Nephron (organoid): ENCODE data around the gene LAMA2.

ENCODE experiments used
- H3K27ac Mint-ChIP-seq, 3 experiments: 2 replicates each; pipeline ENCODE4 v1.8.0; 2020; ENCODE audit warnings: mixed read lengths in 3 of 3, mild to moderate bottlenecking in 2 of 3, moderate library complexity in 1 of 3
- H3K27me3 Mint-ChIP-seq: 2 replicates; pipeline ENCODE4 v1.8.0; 2021; ENCODE audit warnings: low read depth, mild to moderate bottlenecking, moderate library complexity, mixed read lengths
- H3K36me3 Mint-ChIP-seq: 2 replicates; pipeline ENCODE4 v1.8.0; 2020; ENCODE audit warnings: low read depth, mixed read lengths
- H3K4me1 Mint-ChIP-seq: 2 replicates; pipeline ENCODE4 v1.8.0; 2020; ENCODE audit warnings: mixed read lengths
- H3K4me3 Mint-ChIP-seq, 3 experiments: 2 replicates each; pipeline ENCODE4 v1.8.0; 2020; ENCODE audit warnings: mild to moderate bottlenecking in 3 of 3, mixed read lengths in 3 of 3, moderate library complexity in 2 of 3
- H3K9me3 Mint-ChIP-seq: 2 replicates; pipeline ENCODE4 v1.8.0; 2020; ENCODE audit warnings: mixed read lengths
- TF ChIP-seq, protein P1 (sequence below), 3 experiments: fragments of 200-600 bp; sonication (generic); IDR thresholded peaks; one replicate each; pipeline ENCODE4 v1.5.0; 2021; ENCODE audit warnings: antibody characterized with exemption in 3 of 3; ENCODE audit not compliant: unreplicated experiment in 3 of 3

Gene LAMA2

DNA sequence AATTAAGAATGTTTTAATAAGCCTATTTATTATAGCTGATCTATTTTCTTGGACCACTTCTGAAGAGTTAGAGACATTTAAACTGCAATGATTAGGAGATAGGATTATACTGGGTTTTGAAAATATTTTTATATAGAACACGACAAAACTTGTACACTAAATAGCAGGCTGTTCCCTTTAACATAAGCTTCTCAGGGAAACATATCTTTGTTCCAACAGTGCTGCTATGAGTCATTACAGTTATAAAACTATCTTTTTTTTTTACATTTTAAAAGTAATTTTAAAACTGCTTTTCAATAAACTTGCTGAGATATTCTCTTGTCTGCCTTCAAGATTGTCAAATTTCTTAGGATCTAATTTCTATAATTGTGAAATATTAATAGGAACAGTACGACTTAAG, 438.0 kb downstream of the LAMA2 start:
- TF ChIP-seq, protein P1, sequence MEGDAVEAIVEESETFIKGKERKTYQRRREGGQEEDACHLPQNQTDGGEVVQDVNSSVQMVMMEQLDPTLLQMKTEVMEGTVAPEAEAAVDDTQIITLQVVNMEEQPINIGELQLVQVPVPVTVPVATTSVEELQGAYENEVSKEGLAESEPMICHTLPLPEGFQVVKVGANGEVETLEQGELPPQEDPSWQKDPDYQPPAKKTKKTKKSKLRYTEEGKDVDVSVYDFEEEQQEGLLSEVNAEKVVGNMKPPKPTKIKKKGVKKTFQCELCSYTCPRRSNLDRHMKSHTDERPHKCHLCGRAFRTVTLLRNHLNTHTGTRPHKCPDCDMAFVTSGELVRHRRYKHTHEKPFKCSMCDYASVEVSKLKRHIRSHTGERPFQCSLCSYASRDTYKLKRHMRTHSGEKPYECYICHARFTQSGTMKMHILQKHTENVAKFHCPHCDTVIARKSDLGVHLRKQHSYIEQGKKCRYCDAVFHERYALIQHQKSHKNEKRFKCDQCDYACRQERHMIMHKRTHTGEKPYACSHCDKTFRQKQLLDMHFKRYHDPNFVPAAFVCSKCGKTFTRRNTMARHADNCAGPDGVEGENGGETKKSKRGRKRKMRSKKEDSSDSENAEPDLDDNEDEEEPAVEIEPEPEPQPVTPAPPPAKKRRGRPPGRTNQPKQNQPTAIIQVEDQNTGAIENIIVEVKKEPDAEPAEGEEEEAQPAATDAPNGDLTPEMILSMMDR (IDR thresholded peaks at IDR 0.05; ENCODE audit: unreplicated experiment in 3 of 3), result no peak
- no peak overlapping the region for H3K27ac Mint-ChIP-seq
- H3K27me3 Mint-ChIP-seq, result no peaks in the 10 kb centered on the region
- H3K36me3 Mint-ChIP-seq, result no peaks in the 10 kb centered on the region
- H3K9me3 Mint-ChIP-seq, result no peaks in the 10 kb centered on the region
- H3K4me1 Mint-ChIP-seq, result peaks cover 6% of the 10 kb centered on the region
- H3K4me3 Mint-ChIP-seq, result no peak overlapping the region

DNA sequence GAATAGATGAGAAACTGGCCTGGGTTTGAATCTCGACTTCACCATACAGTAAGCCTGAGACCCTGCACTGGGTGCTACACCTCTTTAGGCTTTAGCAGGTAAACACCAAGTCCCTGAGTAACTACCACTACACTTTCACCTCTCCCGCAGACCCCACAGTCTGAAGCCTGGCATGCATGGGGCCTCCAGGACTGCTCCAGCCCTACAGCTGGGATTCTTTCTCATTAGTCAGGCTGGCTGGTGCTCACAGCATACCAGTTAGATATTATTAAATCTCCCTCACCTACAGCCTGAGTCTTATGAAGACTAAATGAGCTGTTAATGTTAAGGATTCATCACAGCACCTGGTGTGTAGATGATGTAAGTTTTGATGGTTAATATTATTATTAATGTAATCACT, 438.4 kb downstream of the LAMA2 start:
- H3K36me3 Mint-ChIP-seq, result no peaks in the 10 kb centered on the region
- TF ChIP-seq, protein P1 (IDR thresholded peaks at IDR 0.05; ENCODE audit: unreplicated experiment in 3 of 3), result no peak
- H3K27ac Mint-ChIP-seq, result no peak overlapping the region
- no peak overlapping the region for H3K4me3 Mint-ChIP-seq
- no peaks in the 10 kb centered on the region for H3K27me3 Mint-ChIP-seq
- H3K9me3 Mint-ChIP-seq, result no peaks in the 10 kb centered on the region
- peaks cover 6% of the 10 kb centered on the region for H3K4me1 Mint-ChIP-seq

DNA sequence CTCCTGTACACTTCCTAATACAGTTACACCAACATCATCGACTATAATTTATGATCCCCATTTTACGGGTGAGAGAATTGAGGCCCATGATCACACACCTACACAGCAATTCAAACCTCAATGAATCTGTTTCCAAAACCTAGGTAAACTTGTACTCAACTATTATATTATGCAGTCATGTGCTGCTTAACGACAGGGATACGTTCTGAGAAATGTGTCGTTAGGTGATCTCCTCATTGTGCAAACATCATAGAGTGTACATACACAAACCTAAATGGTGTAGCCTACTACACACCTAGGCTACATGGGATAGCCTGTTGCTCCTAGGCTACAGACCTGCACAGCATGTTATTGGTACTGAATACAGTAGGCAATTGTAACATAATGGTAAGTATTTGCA, 441.4 kb downstream of the LAMA2 start:
- H3K36me3 Mint-ChIP-seq, result peaks cover 4% of the 10 kb centered on the region
- H3K9me3 Mint-ChIP-seq, result no peaks in the 10 kb centered on the region
- H3K4me1 Mint-ChIP-seq, result no peaks in the 10 kb centered on the region
- no peak overlapping the region for H3K4me3 Mint-ChIP-seq
- TF ChIP-seq, protein P1 (IDR thresholded peaks at IDR 0.05; ENCODE audit: unreplicated experiment in 3 of 3), result no peak
- H3K27ac Mint-ChIP-seq, result no peak overlapping the region
- H3K27me3 Mint-ChIP-seq, result no peaks in the 10 kb centered on the region

DNA sequence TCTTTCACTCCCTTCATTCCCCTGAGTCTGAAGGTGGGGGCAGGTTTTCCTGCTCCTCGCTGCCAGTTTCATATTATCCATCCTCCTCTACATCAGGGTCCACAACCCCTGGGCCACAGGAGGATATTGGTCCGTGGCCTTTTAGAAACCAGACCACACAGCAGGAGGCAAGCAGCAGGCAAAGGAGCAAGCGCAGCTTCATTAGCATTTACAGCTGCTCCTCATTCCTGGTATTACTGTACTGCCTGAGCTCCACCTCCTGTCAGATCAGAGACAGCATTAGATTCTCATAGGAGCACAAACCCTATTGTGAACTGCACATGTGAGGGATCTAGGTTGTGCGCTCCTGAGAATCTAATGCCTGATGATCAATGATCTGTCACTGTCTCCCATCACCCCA, 446.7 kb downstream of the LAMA2 start:
- H3K27me3 Mint-ChIP-seq, result no peaks in the 10 kb centered on the region
- H3K27ac Mint-ChIP-seq, result no peak overlapping the region
- no peaks in the 10 kb centered on the region for H3K9me3 Mint-ChIP-seq
- peaks cover 4% of the 10 kb centered on the region for H3K36me3 Mint-ChIP-seq
- no peaks in the 10 kb centered on the region for H3K4me1 Mint-ChIP-seq
- no peak overlapping the region for H3K4me3 Mint-ChIP-seq
- TF ChIP-seq, protein P1 (IDR thresholded peaks at IDR 0.05; ENCODE audit: unreplicated experiment in 3 of 3), result no peak

DNA sequence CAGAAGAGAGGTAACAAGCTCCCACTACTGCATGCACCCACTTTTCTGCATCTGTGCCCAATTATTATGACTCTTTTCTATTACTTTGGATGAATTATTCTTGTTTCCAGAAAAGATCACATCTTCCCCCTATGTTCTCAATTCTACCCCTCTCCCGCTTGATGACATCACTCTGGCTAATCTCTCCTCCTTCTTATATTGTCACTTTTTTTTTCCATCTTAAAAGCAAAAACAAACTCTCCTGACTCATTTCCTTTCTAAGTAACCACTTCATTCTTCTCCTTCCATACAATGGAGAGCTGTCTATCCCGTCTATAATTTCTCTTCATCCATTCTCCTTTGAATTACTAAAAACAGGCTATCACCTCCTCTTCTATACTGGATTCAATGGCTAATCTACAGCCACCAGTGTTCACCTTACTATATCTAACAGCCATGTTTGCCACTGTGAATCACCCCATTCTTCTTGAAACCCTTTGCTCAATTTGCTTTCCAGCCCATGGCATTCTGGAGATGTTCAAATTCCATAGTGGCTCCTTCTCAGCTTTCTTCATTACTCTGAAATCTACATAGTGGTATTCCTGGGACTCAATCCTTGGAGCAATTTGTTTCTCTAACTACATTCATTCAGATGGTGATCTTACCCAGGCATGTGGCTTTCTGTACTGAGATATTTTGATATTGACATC, 448.7 kb downstream of the LAMA2 start:
- Mint-ChIP-seq H3K27ac (no peak overlapping the region), H3K4me1 (no peaks in the 10 kb centered on the region), H3K9me3 (no peaks in the 10 kb centered on the region), H3K27me3 (no peaks in the 10 kb centered on the region), H3K4me3 (no peak overlapping the region), H3K36me3 (peaks cover 4% of the 10 kb centered on the region)
- TF ChIP-seq, protein P1 (IDR thresholded peaks at IDR 0.05; ENCODE audit: unreplicated experiment in 3 of 3), result no peak

DNA sequence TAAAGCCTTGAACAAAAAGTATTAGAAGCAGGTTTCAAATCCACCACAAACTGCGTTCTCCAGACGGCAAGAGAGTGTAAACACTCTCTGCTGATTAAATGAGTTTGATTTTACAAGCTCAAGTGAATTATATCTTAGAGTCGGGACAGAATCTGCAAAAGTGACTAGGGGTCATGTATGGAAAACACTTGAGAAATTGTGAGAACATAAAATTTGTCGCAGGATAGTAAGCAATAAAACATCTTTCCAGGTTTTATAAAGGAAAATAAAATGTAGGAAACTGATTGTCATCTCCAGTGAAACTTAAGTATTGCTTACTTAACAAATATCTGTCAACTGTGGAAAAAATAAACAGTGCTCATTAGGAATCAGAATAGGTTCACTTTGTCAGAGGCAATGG, 452.9 kb downstream of the LAMA2 start:
- no peaks in the 10 kb centered on the region for H3K36me3 Mint-ChIP-seq
- no peaks in the 10 kb centered on the region for H3K27me3 Mint-ChIP-seq
- H3K4me1 Mint-ChIP-seq, result no peaks in the 10 kb centered on the region
- no peak overlapping the region for H3K27ac Mint-ChIP-seq
- no peak overlapping the region for H3K4me3 Mint-ChIP-seq
- H3K9me3 Mint-ChIP-seq, result no peaks in the 10 kb centered on the region
- TF ChIP-seq, protein P1 (IDR thresholded peaks at IDR 0.05; ENCODE audit: unreplicated experiment in 3 of 3), result no peak
